Right lung (tissue), 5 donors: Measurements from ENCODE around the gene PKDCC. TPM values are rescaled to one million over a fixed set of nuclear protein-coding genes. Genes with fewer than 3 reads are reported as not detected.
"Not testable (repeated sequence)": the region's sequence is repeated elsewhere in the genome, so short reads cannot be mapped to it uniquely, and the experiment has no call there.

Experiments
- DNase-seq, 2 donors: peaks; one replicate each; pipeline ENCODE4 v3.0.0-alpha.2; 2013
- polyA plus RNA-seq, 5 donors: library from polyadenylated mRNA; unstranded; fragments of 120-200 nt; gene quantifications; one replicate each; pipeline versions ENCODE4 v1.2.1 to v1.2.3, GENCODE V29; 2013; ENCODE audit warnings: inconsistent platforms in 1 of 5, low replicate concordance in 1 of 5; ENCODE audit not compliant: insufficient read length in 5 of 5, insufficient read depth in 1 of 5

Gene PKDCC
- polyA plus RNA-seq, 5 donors: 97.6 to 188 (median 122) TPM

GRCh38 chr2:42085070-42085469 lies 37.2 kb downstream of the PKDCC start:
- DNase-seq: not testable (repeated sequence)

GRCh38 chr2:42085706-42086487 lies 38.1 kb downstream of the PKDCC start:
- DNase-seq: no peak

- DNase-seq: peak in 1 of 2 donors; percentile 73
Observed at GRCh38 chr2:42086500-42086953, 38.7 kb downstream of the PKDCC start.

- DNase-seq: no peak
Observed at GRCh38 chr2:42087137-42087856, 39.5 kb downstream of the PKDCC start.

- DNase-seq: no peak
Observed at GRCh38 chr2:42087857-42088195, 40.0 kb downstream of the PKDCC start.

- no peak for DNase-seq
Observed at GRCh38 chr2:42089340-42089925, 41.6 kb downstream of the PKDCC start.

GRCh38 chr2:42090216-42090615 lies 42.4 kb downstream of the PKDCC start:
- no peak for DNase-seq

GRCh38 chr2:42091671-42092070 lies 43.9 kb downstream of the PKDCC start:
- DNase-seq: no peak

- no peak for DNase-seq
Observed at GRCh38 chr2:42092084-42092996, 44.5 kb downstream of the PKDCC start.

GRCh38 chr2:42094114-42094513 lies 46.3 kb downstream of the PKDCC start:
- no peak for DNase-seq

GRCh38 chr2:42095923-42096408 lies 48.1 kb downstream of the PKDCC start:
- peak in 1 of 2 donors; percentile 79 for DNase-seq

- no peak for DNase-seq
Observed at GRCh38 chr2:42096869-42097591, 49.2 kb downstream of the PKDCC start.

- DNase-seq: no peak
Observed at GRCh38 chr2:42098571-42099437, 51.0 kb downstream of the PKDCC start.

- no peak for DNase-seq
Observed at GRCh38 chr2:42099438-42100173, 51.8 kb downstream of the PKDCC start.

- DNase-seq: no peak
Observed at GRCh38 chr2:42100683-42101205, 52.9 kb downstream of the PKDCC start.

- DNase-seq: peak in 1 of 2 donors; percentile 68
Observed at GRCh38 chr2:42101206-42102023, 53.6 kb downstream of the PKDCC start.

GRCh38 chr2:42102024-42102590 lies 54.3 kb downstream of the PKDCC start:
- DNase-seq: peak in 1 of 2 donors; percentile 58
